Memory B cell (primary cell): Measurements from ENCODE around the gene FNDC3A.

Experiments used
- ATAC-seq: fragments of 150-1000 bp; cut with Tn5 transposase; 2 replicates; pipeline ENCODE4 v1.10.0; 2021; ENCODE audit warnings: low read depth, mild to moderate bottlenecking, moderate library complexity
- DNase-seq, 2 donors: peaks; one replicate each; pipeline ENCODE4 v3.0.0; 2022; ENCODE audit warnings: low spot score in 2 of 2
- H3K27ac Mint-ChIP-seq: one replicate; pipeline ENCODE4 v1.8.0; 2022; ENCODE audit warnings: mild to moderate bottlenecking, moderate library complexity, mixed read lengths
- H3K27me3 Mint-ChIP-seq: one replicate; pipeline ENCODE4 v1.8.0; 2022; ENCODE audit warnings: mixed read lengths
- H3K36me3 Mint-ChIP-seq: one replicate; pipeline ENCODE4 v1.8.0; 2022; ENCODE audit warnings: mild to moderate bottlenecking, mixed read lengths
- H3K4me1 Mint-ChIP-seq: one replicate; pipeline ENCODE4 v1.8.0; 2022; ENCODE audit warnings: mixed read lengths
- H3K4me3 Mint-ChIP-seq: one replicate; pipeline ENCODE4 v1.8.0; 2022; ENCODE audit warnings: mild to moderate bottlenecking, moderate library complexity, mixed read lengths
- H3K9me3 Mint-ChIP-seq: one replicate; pipeline ENCODE4 v1.8.0; 2022; ENCODE audit warnings: mixed read lengths

FNDC3A gene

GRCh38 chr13:49253310-49253709 is 277.6 kb downstream of the FNDC3A start:
- Mint-ChIP-seq H3K27ac (no peak overlapping the region), H3K36me3 (peaks cover 21% of the 10 kb centered on the region), H3K27me3 (no peaks in the 10 kb centered on the region), H3K4me1 (peaks cover 12% of the 10 kb centered on the region), H3K9me3 (no peaks in the 10 kb centered on the region), H3K4me3 (no peak overlapping the region)
- no peak for DNase-seq
- no peak for ATAC-seq

- no peak for ATAC-seq
- no peak overlapping the region for H3K27ac Mint-ChIP-seq
- H3K4me3 Mint-ChIP-seq: no peak overlapping the region
- no peaks in the 10 kb centered on the region for H3K27me3 Mint-ChIP-seq
- no peaks in the 10 kb centered on the region for H3K9me3 Mint-ChIP-seq
- peaks cover 21% of the 10 kb centered on the region for H3K36me3 Mint-ChIP-seq
- no peak for DNase-seq
- peaks cover 7% of the 10 kb centered on the region for H3K4me1 Mint-ChIP-seq
These were observed 278.3 kb downstream of the FNDC3A start for GRCh38 chr13:49254007-49254406.

GRCh38 chr13:49256841-49257240 is 281.1 kb downstream of the FNDC3A start:
- ATAC-seq (no peak), DNase-seq (no peak)
- H3K36me3 Mint-ChIP-seq: peaks cover 40% of the 10 kb centered on the region
- H3K27me3 Mint-ChIP-seq: no peaks in the 10 kb centered on the region
- H3K4me1 Mint-ChIP-seq: peaks cover 2% of the 10 kb centered on the region
- no peak overlapping the region for H3K4me3 Mint-ChIP-seq
- H3K27ac Mint-ChIP-seq: no peak overlapping the region
- H3K9me3 Mint-ChIP-seq: no peaks in the 10 kb centered on the region

GRCh38 chr13:49258089-49258796 is 282.5 kb downstream of the FNDC3A start:
- peak overlapping the region; percentile 82 for H3K4me3 Mint-ChIP-seq
- DNase-seq (no peak), ATAC-seq (peak; percentile 35)
- no peaks in the 10 kb centered on the region for H3K27me3 Mint-ChIP-seq
- no peaks in the 10 kb centered on the region for H3K4me1 Mint-ChIP-seq
- H3K36me3 Mint-ChIP-seq: peaks cover 38% of the 10 kb centered on the region
- no peaks in the 10 kb centered on the region for H3K9me3 Mint-ChIP-seq
- peak overlapping the region; percentile 86 for H3K27ac Mint-ChIP-seq
